GM19043 (cell line): ENCODE measurements around the gene OR5B3.
"Not testable (repeated sequence)": the region's sequence is repeated elsewhere in the genome, so short reads cannot be mapped to it uniquely, and the experiment has no call there.

ENCODE experiments used
- ATAC-seq: cut with Tn5 transposase; IDR thresholded peaks from one replicate; pipeline ENCODE4 v1.9.1; 2021; ENCODE audit warnings: low read depth; ENCODE audit not compliant: unreplicated experiment

The OR5B3 gene

DNA sequence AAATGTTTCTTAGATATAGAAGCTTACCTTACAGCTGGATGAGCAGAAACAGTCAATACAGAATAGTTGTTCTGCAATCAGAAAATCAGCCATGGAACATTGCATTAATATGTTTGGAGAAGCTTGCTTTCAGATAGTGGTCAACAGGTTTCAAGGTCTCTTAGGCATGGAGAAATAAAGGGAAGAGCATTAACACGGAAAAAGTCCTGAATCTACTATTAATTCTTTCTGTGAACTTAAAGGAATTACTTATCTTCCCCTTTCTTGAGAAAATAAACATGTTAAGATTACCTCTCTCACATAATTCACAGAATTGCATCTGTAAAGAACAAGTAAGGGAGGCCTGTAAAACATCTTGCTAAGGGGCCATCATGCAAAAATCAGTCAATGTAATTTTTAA is at the start of gene OR5B3:
TSS of gene OR5B3 (minus strand) at position 101 of the 400 bp plus-strand sequence. CDS start 3,465 bp downstream, outside the sequence.
- ATAC-seq = no peak

DNA sequence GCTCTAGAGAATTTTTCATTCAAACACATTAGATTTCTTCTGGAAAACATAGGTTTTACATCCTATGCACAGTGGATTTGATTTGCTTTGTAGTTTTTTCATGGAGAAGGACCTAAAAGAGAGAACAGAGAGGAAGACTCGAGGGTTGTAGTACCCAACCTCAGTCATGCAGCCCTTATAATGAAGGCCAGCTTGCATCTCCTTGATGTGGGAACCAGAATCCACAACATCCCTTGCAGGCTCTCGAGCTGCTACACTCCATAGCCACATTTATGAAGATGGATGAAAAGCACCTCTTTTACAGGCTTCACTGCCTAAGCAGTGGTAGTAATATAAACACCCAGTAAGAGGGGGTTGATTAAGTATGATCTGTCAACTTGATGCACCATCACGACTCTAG is 44.9 kb upstream of the OR5B3 start:
- ATAC-seq = no peak

DNA sequence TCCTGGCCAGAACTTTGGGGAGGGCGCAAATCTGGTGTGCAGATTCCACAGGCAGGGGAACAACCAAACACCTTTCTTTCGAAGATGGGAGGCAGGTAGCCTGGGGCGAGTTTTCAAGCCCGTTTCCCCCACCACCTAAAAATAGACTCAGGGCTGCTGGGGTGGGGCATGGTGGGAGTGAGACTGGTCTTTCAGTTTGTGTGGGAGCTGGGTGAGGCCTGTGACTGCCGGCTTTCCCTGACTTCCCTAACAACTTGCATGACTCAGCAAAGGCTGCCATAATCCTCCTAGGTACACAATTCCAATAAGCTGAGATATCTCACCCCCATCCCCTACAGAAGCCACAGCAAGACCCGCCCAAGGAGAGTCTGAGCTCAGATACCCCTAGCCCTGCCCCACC is 39.6 kb upstream of the OR5B3 start:
- no peak for ATAC-seq

DNA sequence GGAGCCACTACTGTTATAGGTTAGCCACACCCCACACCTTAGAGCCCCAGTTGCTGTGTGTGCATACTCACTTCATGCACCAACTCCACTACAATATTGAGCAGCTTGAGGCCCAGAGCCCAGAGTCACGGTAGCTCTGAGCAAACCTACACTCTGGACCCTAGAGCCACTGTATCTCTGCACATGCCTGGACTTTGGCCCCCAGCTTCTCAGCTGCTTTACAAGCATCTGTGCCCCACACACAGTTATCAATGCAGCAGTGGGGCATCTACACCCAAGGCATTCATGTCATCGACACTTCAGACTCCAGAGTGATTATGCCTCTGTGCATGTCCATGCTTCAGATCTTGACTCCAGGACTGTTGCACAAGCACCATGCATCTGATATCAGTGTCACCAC is 37.6 kb upstream of the OR5B3 start:
- ATAC-seq = no peak

DNA sequence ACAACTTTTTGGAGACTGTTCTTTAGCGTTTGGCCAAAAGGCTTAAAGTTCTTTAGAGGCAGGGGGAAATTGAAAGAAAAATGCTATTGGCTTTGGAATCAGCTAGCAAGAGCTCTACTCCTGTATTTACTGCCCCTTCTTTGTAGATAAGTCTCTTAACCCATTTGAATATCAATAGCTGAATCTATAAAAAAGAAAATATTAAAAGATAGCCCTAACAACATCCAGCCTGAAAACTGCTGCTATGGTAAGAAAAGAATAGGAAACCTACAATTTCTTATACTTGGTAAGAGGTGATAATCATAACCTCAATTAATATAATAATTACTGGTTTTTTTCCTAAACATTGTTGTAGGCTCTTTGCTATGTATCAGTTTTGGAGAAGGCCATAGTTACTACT is 35.5 kb upstream of the OR5B3 start, which contains the start of gene OR5B12:
TSS of gene OR5B12 (minus strand) at position 101 of the 400 bp plus-strand sequence. CDS start 2,085 bp downstream, outside the sequence.
- ATAC-seq = no peak

DNA sequence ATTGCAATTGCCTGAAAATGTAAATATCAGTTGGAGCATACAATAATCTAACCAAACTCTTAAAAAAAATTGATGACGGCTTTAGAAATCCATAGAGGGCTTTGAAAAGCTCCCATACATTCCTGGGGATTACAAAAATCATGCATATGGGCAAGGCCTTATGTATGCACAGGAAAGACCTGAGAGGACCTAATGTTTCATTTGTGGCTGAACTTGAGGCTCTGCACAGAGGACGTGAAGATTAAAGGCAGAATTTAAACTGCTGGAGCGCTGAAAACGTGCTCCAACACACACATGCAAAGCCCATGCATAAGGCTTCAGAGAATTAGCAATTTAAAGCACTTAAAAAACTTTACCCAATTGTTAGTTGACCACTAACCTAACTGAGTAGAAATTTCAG is 31.8 kb upstream of the OR5B3 start:
- ATAC-seq = no peak

DNA sequence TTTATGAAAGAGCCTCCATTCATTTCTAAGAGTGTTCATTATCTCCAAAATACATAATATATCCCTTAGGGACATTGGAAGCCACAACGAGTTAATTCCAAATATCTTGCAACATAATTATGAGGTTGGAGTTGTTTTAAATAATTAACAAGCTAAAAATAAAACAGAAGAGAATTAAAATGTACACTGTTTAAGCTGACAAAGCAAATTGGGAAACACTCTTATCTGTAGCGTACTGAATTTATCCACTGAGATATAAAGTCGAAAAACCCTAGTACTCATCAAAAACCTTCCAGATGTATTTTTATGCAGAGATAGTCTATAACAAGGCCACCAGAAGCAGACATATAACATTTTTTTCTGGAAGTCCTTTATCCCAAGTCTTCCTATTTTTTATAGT is 27.5 kb upstream of the OR5B3 start:
- ATAC-seq = no peak

DNA sequence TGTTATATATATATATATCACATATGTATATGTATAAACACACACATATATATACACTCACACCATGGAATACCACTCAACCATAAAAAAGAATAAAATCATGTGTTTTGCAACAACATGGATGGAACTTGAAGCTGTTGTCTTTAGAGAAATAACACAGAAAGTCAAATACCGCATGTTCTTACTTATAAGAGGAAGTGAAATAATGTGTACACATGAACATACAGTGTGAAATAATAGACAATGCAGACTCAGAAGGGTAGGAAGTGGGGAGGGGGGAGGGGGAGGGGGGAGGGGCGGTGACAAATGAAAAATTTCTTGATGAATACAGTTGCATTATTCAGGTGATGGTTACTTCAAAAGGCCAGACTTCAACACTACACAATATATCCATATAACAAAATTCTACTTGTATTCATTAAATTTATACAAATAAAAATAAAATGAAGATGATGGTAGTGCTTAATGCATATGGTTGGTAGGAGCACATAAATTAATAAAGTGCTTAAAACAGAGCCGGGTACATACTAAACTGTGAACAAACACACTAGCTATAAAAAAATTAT is 27.0 kb upstream of the OR5B3 start:
- peak; percentile 91 for ATAC-seq

DNA sequence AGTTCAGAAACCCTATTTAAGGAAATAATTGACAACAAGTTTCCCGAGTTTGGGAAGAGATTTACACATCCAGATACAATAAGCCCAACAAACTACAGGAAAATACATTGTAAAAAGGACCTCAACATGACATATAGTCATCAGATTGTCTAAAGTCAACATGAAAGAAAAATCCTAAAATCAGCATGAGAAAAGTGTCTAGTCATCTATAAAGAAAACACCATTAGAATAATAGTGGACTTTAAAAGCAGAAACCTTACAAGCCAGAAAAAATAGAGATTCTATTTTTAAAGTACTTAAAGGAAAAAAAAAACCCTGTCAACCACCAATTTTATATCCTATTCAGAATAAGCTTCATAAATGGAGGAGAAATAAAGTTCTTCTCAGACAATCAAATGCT is 22.6 kb upstream of the OR5B3 start:
- ATAC-seq = no peak

DNA sequence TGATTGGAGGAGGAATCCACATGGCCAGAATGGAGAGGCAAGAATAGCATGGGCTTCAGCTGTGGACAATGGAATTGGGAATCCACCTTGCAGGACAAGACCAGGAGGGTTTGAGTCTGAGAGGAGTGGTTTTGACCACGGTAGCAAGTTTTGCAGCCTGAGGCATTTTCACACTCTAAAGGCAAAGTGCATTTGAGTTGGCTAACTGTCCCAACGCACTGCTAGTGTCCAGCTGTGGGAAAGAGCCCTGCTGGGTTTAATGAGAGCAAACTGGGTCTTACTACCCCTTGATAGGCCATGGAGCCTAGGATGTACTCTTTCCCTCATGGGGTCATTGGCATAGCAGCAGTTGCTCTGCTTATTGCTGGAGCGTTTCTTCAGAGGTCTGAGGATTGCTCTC is 21.3 kb upstream of the OR5B3 start, which contains the start of gene OR5B2:
TSS of gene OR5B2 (minus strand) at position 101 of the 400 bp plus-strand sequence. CDS start 4,860 bp downstream, outside the sequence.
- no peak for ATAC-seq

DNA sequence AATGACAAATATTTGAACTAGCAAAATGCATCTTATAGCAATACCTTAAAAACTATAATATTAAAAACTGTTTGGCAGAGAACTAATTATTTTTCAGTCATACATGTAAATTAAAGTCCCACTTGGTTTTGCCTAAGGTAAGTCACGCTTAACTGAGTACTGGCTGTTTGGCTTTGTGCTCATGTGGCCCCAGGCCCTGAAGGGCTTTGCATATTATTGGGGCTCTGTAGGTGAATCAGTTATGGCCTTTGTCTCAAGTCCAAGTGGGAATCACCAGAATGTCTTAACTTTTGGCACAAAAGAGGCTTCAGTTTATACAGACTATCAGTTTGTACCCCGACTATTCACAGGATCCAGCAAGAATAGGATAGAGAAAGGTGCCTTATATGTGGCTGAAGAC is 7.1 kb downstream of the OR5B3 start:
- ATAC-seq = not testable (repeated sequence)

DNA sequence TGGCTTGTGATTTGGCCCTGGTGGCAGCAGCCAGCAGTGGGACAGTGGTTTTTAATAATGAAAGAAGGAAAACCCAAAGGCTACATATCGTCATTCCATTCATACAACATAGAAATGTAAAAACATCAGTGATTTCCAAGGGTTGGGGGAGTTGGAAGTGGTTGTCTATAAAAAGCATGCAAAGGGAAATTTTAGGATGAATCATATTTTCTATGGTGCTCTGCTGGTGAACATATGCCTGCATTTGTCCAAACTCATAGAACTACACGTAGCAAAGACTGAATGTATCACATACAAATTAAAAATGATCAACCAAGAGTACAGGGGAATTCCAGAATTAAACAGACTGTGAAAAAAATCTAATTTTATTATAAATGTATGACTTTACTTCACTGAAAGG is 11.1 kb downstream of the OR5B3 start:
- ATAC-seq = no peak

DNA sequence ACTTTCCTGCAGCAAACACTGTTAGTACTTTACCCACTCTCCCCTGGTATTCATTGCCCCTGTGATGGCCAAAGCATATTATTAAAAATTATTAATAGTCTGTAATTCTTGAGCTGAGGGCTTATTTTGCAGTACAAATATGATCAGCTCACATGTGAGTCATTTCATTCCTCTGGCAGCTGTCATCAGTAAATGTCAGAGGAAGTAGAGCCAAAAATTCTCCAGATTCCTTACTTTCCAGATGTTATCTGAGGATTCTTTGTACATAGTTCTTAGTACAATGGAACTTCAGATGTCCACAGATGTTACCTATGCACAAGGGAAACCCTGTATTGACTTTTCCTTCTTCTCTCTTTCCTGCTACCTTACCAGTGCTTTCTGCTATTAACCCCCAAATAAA is 12.5 kb downstream of the OR5B3 start:
- ATAC-seq = no peak

DNA sequence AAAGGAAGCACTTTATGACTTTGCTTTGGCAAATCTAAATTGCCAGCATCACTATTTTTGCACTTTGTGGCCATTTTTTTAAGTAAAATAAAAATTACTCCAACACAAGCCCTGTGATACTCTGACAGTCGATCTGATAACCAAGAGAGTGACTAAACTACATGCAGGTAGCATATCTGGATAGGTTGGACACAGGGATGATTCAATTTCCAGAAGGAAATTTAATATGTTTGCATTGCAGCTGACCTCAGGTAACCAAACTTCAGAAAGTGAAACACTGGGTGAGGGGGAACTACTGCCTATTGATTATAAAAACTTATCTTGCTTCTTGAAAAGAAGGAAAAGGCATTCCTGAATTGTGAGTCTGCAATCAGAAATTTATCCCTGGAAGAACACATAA is 13.9 kb downstream of the OR5B3 start:
- no peak for ATAC-seq

DNA sequence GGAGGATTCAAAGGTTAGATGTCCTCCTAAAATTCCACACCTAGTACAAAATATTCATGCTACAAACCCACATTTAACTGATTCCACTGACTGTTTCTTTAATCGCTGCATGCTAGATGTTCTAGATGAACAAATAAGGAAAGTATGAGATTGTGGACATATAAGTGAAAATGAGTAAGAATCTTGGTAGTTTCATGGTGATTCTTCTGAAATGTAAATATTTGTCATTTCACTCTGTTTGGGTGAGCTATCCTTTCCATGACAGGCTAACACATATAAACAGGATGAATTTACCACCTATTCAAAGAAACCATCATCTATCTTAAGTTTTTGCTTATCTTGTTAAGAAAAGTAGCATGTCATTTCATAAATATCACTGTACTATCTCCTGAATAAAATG is 14.8 kb downstream of the OR5B3 start:
- no peak for ATAC-seq

DNA sequence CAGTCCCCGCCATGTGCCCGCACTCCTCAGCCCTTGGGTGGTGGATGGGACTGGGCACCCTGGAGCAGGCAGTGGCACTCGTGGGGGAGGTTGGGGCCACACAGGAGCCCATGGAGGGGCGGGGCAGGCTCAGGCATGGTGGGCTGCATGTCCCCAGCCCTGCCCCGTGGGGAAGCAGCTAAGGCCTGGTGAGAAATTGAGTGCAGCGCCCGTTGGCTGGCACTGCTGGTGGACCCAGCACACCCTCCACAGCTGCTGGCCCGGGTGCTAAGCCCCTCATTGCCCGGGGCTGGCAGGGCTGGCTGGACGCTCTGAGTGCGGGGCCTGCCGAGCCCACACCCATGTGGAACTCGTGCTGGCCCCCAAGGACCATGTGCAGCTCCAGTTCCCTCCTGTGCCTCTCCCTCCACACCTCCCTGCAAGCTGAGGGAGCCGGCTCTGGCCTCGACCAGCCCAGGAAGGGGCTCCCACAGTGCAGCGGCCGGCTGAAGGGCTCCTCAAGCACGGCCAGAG is 16.1 kb downstream of the OR5B3 start:
- no peak for ATAC-seq

DNA sequence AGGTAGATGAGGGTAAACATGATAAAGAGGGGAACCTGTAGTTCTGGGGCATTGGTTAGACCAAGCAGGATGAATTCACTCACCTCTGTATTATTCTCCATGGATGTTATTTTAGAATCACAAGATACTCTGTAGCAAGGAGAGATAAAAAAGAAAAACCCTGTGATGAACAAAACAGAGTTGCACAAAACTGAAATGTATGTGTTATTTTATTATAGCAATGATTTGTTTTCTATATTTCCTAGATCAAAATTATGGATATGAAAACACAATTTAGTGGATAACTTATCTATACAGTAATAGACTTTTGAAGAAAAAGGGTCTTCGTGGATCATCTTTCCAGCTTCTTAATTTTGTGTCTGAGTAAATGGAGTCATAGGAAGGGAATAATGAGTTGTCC is 47.7 kb downstream of the OR5B3 start, which contains the start of gene OR5B17:
TSS of gene OR5B17 (minus strand) at position 101 of the 400 bp plus-strand sequence. CDS start at position 101, 0 bp downstream.
- no peak for ATAC-seq

DNA sequence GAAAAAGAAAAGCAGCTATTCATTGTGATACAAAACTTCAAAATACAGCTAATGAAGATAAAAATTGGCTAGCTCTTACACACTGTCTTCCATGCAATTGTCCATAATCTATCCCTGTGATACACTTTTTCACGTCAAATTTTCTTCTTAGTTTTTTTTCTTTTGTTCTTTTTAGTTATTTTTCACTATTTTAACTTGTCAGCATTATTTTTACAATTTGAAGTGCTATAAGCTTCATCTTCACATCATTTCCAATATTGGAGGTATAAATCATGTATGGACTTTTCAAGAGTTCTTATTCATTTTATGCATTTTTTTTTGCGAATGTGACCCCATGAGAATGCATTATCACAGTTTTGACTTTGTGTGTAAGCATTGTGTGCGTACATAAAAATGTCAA is 51.9 kb downstream of the OR5B3 start:
- no peak for ATAC-seq
